Caco-2 (cell line): ENCODE results near the gene TMEM37. TPM values are rescaled to one million over a fixed set of nuclear protein-coding genes. Genes with fewer than 3 reads are reported as not detected.
A peak's percentile ranks its signal among the peaks of the same experiment; 100 is the strongest.

Source experiments
- Bru-seq: library from RNA; stranded (reverse); fragments of 400-500 nt; gene quantifications from one replicate; lab custom pipeline; 2021; lab: Mats Ljungman, UMichigan
- BruChase-seq, 2 experiments: library from RNA; stranded (reverse); fragments of 400-500 nt; gene quantifications; one replicate each; lab custom pipeline; 2021; lab: Mats Ljungman, UMichigan
- BruUV-seq: library from RNA; stranded (reverse); fragments of 400-500 nt; replicated peaks from 2 replicates; lab custom pipeline; 2021; lab: Mats Ljungman, UMichigan
- CTCF ChIA-PET: fragments of 300-600 bp; sonication (Branson Sonifier 250); formaldehyde crosslinking; loops from one replicate; lab custom pipeline; 2022; ENCODE audit warnings: antibody characterized with exemption; lab: Charles Lee
- POLR2A ChIA-PET: fragments of 300-600 bp; sonication (Branson Sonifier 250); formaldehyde crosslinking; loops from one replicate; lab custom pipeline; 2022; ENCODE audit warnings: antibody characterized with exemption; lab: Charles Lee
- DNase-seq, 2 experiments: peaks; one replicate each; pipeline versions ENCODE4 v3.0.0 to v3.0.0-alpha.2; 2020 to 2022
- H3K27me3 ChIP-seq: replicated peaks from 2 replicates; pipeline ENCODE4 v1.6.0; 2011; ENCODE audit warnings: low read length; ENCODE audit not compliant: control insufficient read depth, insufficient read depth
- H3K36me3 ChIP-seq: 2 replicates; pipeline ENCODE4 v1.5.1; 2011; ENCODE audit warnings: low read length; ENCODE audit not compliant: control insufficient read depth, insufficient read depth
- H3K4me1 ChIP-seq: fragments of 250-450 bp; sonication (Bioruptor Pico); 2 replicates; pipeline ENCODE4 v1.5.1; 2020; ENCODE audit warnings: mild to moderate bottlenecking
- H3K4me3 ChIP-seq: 2 replicates; pipeline ENCODE4 v1.5.1; 2011; ENCODE audit warnings: low read depth, mild to moderate bottlenecking, control low read depth, low read length
- H3K9me3 ChIP-seq: fragments of 250-450 bp; sonication (Bioruptor Pico); 2 replicates; pipeline ENCODE4 v1.5.1; 2020; ENCODE audit warnings: mild to moderate bottlenecking, moderate library complexity
- H3K27ac Mint-ChIP-seq: one replicate; pipeline ENCODE4 v1.8.0; 2022; ENCODE audit warnings: mixed read lengths; ENCODE audit not compliant: unreplicated experiment
- H3K27me3 Mint-ChIP-seq: one replicate; pipeline ENCODE4 v1.8.0; 2022; ENCODE audit warnings: mixed read lengths; ENCODE audit not compliant: insufficient read depth, unreplicated experiment
- H3K36me3 Mint-ChIP-seq: one replicate; pipeline ENCODE4 v1.8.0; 2022; ENCODE audit warnings: mild to moderate bottlenecking, mixed read lengths; ENCODE audit not compliant: insufficient read depth, unreplicated experiment
- H3K4me1 Mint-ChIP-seq: one replicate; pipeline ENCODE4 v1.8.0; 2022; ENCODE audit warnings: low read depth, mixed read lengths; ENCODE audit not compliant: unreplicated experiment
- H3K4me3 Mint-ChIP-seq: one replicate; pipeline ENCODE4 v1.8.0; 2022; ENCODE audit warnings: mild to moderate bottlenecking, moderate library complexity, mixed read lengths; ENCODE audit not compliant: unreplicated experiment
- H3K9me3 Mint-ChIP-seq: one replicate; pipeline ENCODE4 v1.8.0; 2022; ENCODE audit warnings: mixed read lengths; ENCODE audit not compliant: unreplicated experiment
- CTCF ChIP-seq, 2 experiments: fragments of 200-600 bp in 1 of 2; IDR thresholded peaks; 1 replicate in 1 of 2; 2 replicates in 1 of 2; pipeline versions ENCODE4 v1.5.1 to v1.8.0; 2011 to 2022; ENCODE audit warnings: antibody characterized with exemption in 1 of 2, control low read depth in 1 of 2, inconsistent platforms in 1 of 2, low read depth in 1 of 2, low read length in 1 of 2, mild to moderate bottlenecking in 1 of 2, moderate library complexity in 1 of 2; ENCODE audit not compliant: insufficient read depth in 1 of 2, severe bottlenecking in 1 of 2, unreplicated experiment in 1 of 2
- intact Hi-C: fragments of 100-400 bp; cut with micrococcal nuclease; formaldehyde crosslinking; loops from one replicate; pipeline ENCODE4 v1.10.0; 2022; ENCODE audit not compliant: unreplicated experiment
- long read RNA-seq: library from polyadenylated mRNA; stranded (forward); transcript quantifications from one replicate; pipeline ENCODE4 v2.0.0, GENCODE V29; 2022
- total RNA-seq: library from RNA; stranded (reverse); gene quantifications from 2 replicates; pipeline ENCODE4 v1.2.3, GENCODE V29; 2022

Gene TMEM37
- total RNA-seq, result 13.8 and 15.8 TPM in 2 replicates
- percentile 65 among the genes with signal in this experiment for Bru-seq, nascent RNA
- percentile 73 among the genes with signal in this experiment for BruChase-seq, experiment 1, labeled RNA remaining after a 2-hour chase
- BruChase-seq, experiment 2, labeled RNA remaining after a 6-hour chase, result percentile 62 among the genes with signal in this experiment
- long read RNA-seq, transcript TMEM37-201 (2 exons, 1,688 nt), result major isoform, 39 of 42 reads
- long read RNA-seq, partial matches to known transcripts, result 2 of 42 reads
- long read RNA-seq, other reads (novel, unspliced or antisense), result 1 of 42 reads

- CTCF ChIA-PET, result interaction anchor here (0.6 to 1.3 kb wide), 3 partner anchors 32 to 45 kb away, joined by 3 to 5 read pairs (median 5); no protein-coding TSS in a partner anchor
- H3K4me1 ChIP-seq, result peaks cover 80% of the 10 kb centered on the region
- H3K4me1 Mint-ChIP-seq, result peaks cover 53% of the 10 kb centered on the region
Observed at GRCh38 chr2:119431155-119431975, at the start of gene TMEM37. Gene TMEM37, plus strand, starts transcription at chr2:119431854. Its CDS starts 50 bp downstream, at chr2:119431904.

GRCh38 chr2:119383410-119384140 lies 48.1 kb upstream of the TMEM37 start:
- no peaks in the 10 kb centered on the region; the same call in 1 of the 2 replicates for H3K27me3 ChIP-seq
- no TSS peak for BruUV-seq
- Mint-ChIP-seq H3K27me3 (peaks cover 5% of the 10 kb centered on the region), H3K4me1 (no peaks in the 10 kb centered on the region), H3K4me3 (no peak overlapping the region), H3K9me3 (no peaks in the 10 kb centered on the region), H3K36me3 (no peaks in the 10 kb centered on the region), H3K27ac (no peak overlapping the region)
- H3K4me1 ChIP-seq, result peaks cover 9% of the 10 kb centered on the region; the same call in 1 of the 2 replicates
- no peaks in the 10 kb centered on the region for H3K36me3 ChIP-seq
- DNase-seq, result no peak
- POLR2A ChIA-PET, result no interaction called here
- H3K4me3 ChIP-seq, result no peak overlapping the region
- no peak for TF ChIP-seq CTCF (IDR thresholded peaks at IDR 0.05; ENCODE audit: insufficient read depth in 1 of 2, low read depth in 1 of 2, low read length in 1 of 2, severe bottlenecking in 1 of 2, unreplicated experiment in 1 of 2)
- intact Hi-C loops, result no loop called here
- H3K9me3 ChIP-seq, result no peaks in the 10 kb centered on the region
- CTCF ChIA-PET, result no interaction called here

More at GRCh38 chr2:119431155-119431975, at the start of gene TMEM37:
- TF ChIP-seq CTCF (IDR thresholded peaks at IDR 0.05; ENCODE audit: insufficient read depth in 1 of 2, low read depth in 1 of 2, low read length in 1 of 2, severe bottlenecking in 1 of 2, unreplicated experiment in 1 of 2), result no peak
- Mint-ChIP-seq H3K27me3 (no peaks in the 10 kb centered on the region), H3K4me3 (peak within 1 kb of the TSS; percentile 78), H3K27ac (peak within 1 kb of the TSS; percentile 85), H3K9me3 (no peaks in the 10 kb centered on the region), H3K36me3 (no peaks in the 10 kb centered on the region)
- BruUV-seq, result TSS peak; percentile 92
- intact Hi-C loops, result loop anchor here (5.0 kb wide), 1 partner anchor 64 kb away; the partner anchor contains the start of genes C2orf76 and DBI
- peak; percentile 87 to 90 for DNase-seq
- Histone ChIP-seq H3K36me3 (no peaks in the 10 kb centered on the region), H3K4me3 (peak within 1 kb of the TSS; percentile 63), H3K9me3 (no peaks in the 10 kb centered on the region), H3K27me3 (no peaks in the 10 kb centered on the region)
- POLR2A ChIA-PET, result interaction anchor here (0.6 to 0.9 kb wide), 4 partner anchors 11 to 56 kb away, joined by 3 to 5 read pairs (median 5); no protein-coding TSS in a partner anchor
